HFFc6 (cell line): ENCODE results near the gene PSMD6. TPM values are rescaled to one million over a fixed set of nuclear protein-coding genes. Genes with fewer than 3 reads are reported as not detected.

Experiments
- DNase-seq: peaks from one replicate; pipeline ENCODE4 v3.0.0-alpha.2; 2018
- H3K27ac Mint-ChIP-seq: 2 replicates; pipeline ENCODE4 v1.8.0; 2020; ENCODE audit warnings: mild to moderate bottlenecking, mixed read lengths
- H3K27me3 Mint-ChIP-seq: 2 replicates; pipeline ENCODE4 v1.8.0; 2021; ENCODE audit warnings: mild to moderate bottlenecking, moderate library complexity, mixed read lengths; ENCODE audit not compliant: insufficient read depth
- H3K36me3 Mint-ChIP-seq: 2 replicates; pipeline ENCODE4 v1.8.0; 2021; ENCODE audit warnings: low read depth, mixed read lengths
- H3K4me1 Mint-ChIP-seq: 2 replicates; pipeline ENCODE4 v1.8.0; 2020; ENCODE audit warnings: low read depth, mixed read lengths
- H3K4me3 Mint-ChIP-seq: 2 replicates; pipeline ENCODE4 v1.8.0; 2020; ENCODE audit warnings: mild to moderate bottlenecking, moderate library complexity, mixed read lengths
- H3K9me3 Mint-ChIP-seq: 2 replicates; pipeline ENCODE4 v1.8.0; 2020; ENCODE audit warnings: mild to moderate bottlenecking, mixed read lengths
- CTCF ChIP-seq: fragments of 200-600 bp; sonication (generic); IDR thresholded peaks from 2 replicates; pipeline ENCODE4 v1.5.0; 2021; ENCODE audit warnings: antibody characterized with exemption, mild to moderate bottlenecking
- total RNA-seq, 6 experiments: library from RNA; stranded (reverse); fragmentation: NEBNext Ultra II Directional; extraction: Animal tissue kit (Norgen Biotek cat#: 25700); gene quantifications; 2 replicates in 1 of 6; 3 replicates in 5 of 6; pipeline ENCODE4 v1.2.3, GENCODE V29; 2021

PSMD6 gene
- total RNA-seq, 6 experiments from 2014 or later: 101 to 123 (median 113) TPM

- Mint-ChIP-seq H3K9me3 (no peaks in the 10 kb centered on the region), H3K36me3 (peaks cover 35% of the 10 kb centered on the region), H3K4me1 (peaks cover 46% of the 10 kb centered on the region), H3K27me3 (peaks cover 3% of the 10 kb centered on the region), H3K4me3 (peak overlapping the region; percentile 95), H3K27ac (peak overlapping the region; percentile 93)
- no peak for DNase-seq
- TF ChIP-seq CTCF: peak; percentile 31; the same call in 1 of the 2 replicates
These were observed 1.4 kb downstream of the PSMD6 start for GRCh38 chr3:64021922-64022321.

- H3K27ac Mint-ChIP-seq: no peak overlapping the region
- peaks cover 49% of the 10 kb centered on the region for H3K4me1 Mint-ChIP-seq
- no peak overlapping the region for H3K4me3 Mint-ChIP-seq
- no peak for DNase-seq
- no peaks in the 10 kb centered on the region for H3K9me3 Mint-ChIP-seq
- no peak for TF ChIP-seq CTCF
- H3K27me3 Mint-ChIP-seq: peaks cover 4% of the 10 kb centered on the region
- H3K36me3 Mint-ChIP-seq: peaks cover 47% of the 10 kb centered on the region
These were observed 3.4 kb downstream of the PSMD6 start for GRCh38 chr3:64019879-64020278.

GRCh38 chr3:64019271-64019670 lies 4.0 kb downstream of the PSMD6 start:
- Mint-ChIP-seq H3K27ac (no peak overlapping the region; the same call in 1 of the 2 replicates), H3K27me3 (peaks cover 4% of the 10 kb centered on the region), H3K9me3 (no peaks in the 10 kb centered on the region), H3K36me3 (peaks cover 53% of the 10 kb centered on the region), H3K4me3 (no peak overlapping the region), H3K4me1 (peaks cover 53% of the 10 kb centered on the region)
- no peak for TF ChIP-seq CTCF
- no peak for DNase-seq

- Mint-ChIP-seq H3K27me3 (peaks cover 4% of the 10 kb centered on the region; the same call in 1 of the 2 replicates), H3K9me3 (no peaks in the 10 kb centered on the region), H3K4me1 (peaks cover 49% of the 10 kb centered on the region), H3K27ac (peak overlapping the region; percentile 44), H3K36me3 (peaks cover 67% of the 10 kb centered on the region), H3K4me3 (no peak overlapping the region; the same call in 1 of the 2 replicates)
- no peak for DNase-seq
- TF ChIP-seq CTCF: no peak
These were observed 6.2 kb downstream of the PSMD6 start for GRCh38 chr3:64016941-64017620.

GRCh38 chr3:64011685-64012084 lies 11.6 kb downstream of the PSMD6 start:
- no peak for TF ChIP-seq CTCF
- Mint-ChIP-seq H3K27me3 (0 out of 2 replicates have a peak, but pooled peaks cover 2% of the 10 kb centered on the region), H3K36me3 (peaks cover 52% of the 10 kb centered on the region), H3K4me3 (no peak overlapping the region), H3K27ac (peak overlapping the region; percentile 60), H3K4me1 (peaks cover 44% of the 10 kb centered on the region), H3K9me3 (no peaks in the 10 kb centered on the region)
- DNase-seq: peak; percentile 55
